Activated CD4-positive, alpha-beta T cell treated with anti-CD3 and anti-CD28 coated beads, Interleukin-2, Interleukin-6, amounts not matched to agents 100 ng/mL and 50 ng/mL, durations not matched to agents 16 hours and 8 hours (primary cell): Measurements from ENCODE around the gene ETS1.

Experiments
- DNase-seq: peaks from one replicate; pipeline ENCODE4 v3.0.0-alpha.2; 2020

ETS1 gene

DNA sequence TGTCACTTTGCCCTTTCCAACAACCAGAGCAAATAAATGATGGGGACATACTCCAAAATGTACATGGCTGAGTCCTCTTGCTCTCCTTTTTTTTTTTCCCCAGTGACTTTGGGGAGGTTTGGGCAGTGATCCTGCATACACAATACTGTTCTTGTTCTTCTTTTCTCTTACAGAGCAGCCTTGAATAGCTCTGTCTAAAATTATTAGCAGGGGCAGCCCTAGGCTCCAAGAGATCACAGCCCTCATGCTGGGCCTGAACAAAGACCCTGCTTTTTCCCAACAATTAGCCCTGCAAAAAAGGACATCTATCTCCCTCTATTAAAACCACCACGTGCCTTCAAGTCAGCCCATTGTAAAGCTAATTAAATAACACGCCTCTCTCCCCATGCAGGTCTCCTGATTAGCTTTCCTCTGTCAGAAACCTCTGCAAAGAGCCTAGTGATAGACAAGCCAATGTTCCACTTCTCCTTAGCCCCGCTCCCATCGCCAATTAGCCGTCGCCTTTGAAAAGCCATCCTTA lies 54.7 kb downstream of the ETS1 start:
- no peak for DNase-seq

- no peak for DNase-seq
Observed at GRCh38 chr11:128532016-128532571, 55.3 kb downstream of the ETS1 start.

DNA sequence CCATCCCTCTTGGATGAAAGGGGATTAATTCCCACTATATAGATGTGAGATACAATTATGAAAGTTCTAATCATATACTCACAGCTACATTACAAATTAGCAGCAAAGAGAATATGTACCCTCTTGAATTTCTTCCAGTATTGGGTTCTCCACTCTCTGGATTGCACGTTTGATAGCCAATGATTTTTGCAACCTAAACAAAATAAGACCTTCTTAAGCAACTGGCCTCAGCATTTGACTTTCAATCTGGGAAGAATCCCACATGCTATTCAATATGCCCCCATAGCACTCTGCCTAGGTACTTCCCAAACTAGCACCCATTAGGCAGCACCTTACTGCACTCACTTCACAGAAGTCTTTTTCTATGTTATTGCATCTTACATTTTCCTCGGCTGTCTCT lies 55.8 kb downstream of the ETS1 start:
- DNase-seq: no peak

GRCh38 chr11:128530118-128531074 lies 57.0 kb downstream of the ETS1 start:
- DNase-seq: no peak

DNA sequence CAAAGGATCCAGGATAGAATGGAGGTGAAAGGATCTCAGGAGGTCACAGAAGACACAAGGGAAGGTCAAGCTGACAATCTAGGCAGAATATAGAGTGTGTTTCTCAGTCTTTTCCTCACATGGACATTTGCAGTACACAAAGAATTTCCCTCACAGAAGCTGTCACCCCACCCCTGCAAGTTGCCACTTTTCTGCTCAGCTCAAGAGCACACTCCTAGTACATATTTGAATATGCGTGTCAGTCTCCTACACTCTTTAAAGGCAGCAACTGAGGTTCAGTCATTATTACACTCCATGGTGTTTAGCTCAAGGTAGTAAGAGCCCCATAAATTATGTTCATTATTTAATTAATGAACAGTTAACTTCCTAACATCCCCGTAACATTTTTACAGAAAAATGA lies 59.1 kb downstream of the ETS1 start:
- no peak for DNase-seq

DNA sequence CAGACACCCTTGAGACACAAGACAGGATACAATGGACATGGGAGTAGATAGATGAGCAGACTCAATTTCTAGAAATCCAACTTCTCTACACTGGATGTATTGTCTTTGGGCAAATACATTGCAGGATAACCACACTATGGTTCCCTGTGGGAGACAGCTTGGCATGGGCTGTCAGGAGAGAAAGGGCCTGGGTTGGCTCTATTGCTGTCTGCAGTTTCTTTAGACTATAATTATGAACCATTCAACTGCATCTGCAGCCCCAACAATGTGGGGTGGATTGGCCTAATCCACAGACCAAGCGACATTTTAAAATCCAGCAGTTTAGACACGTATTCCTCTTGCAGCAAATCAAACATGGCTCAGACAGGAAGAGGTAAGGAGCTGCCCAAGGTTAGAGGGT lies 60.3 kb downstream of the ETS1 start:
- no peak for DNase-seq

- DNase-seq: peak; percentile 86
Observed at GRCh38 chr11:128525411-128526243, 61.7 kb downstream of the ETS1 start.

- no peak for DNase-seq
Observed at GRCh38 chr11:128524172-128524571, 63.2 kb downstream of the ETS1 start.

DNA sequence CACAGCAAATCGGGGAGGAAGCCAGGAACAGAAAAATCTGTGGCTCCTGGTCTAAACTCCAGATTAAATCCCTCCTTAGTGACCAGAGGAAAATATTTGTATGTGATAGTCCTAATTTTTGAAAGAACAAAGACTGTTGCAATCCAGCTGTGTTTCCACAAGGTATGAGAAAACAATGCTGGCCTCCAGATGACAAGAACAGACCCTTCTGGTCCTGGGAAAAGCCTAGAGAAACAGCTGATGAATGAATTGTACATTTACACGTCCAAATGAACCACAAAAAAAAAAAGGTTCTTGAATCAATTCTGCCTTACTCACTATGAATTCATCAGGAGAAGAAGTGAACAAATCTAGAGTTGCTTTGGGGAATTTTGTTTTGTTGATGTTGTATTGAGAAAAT lies 63.7 kb downstream of the ETS1 start:
- no peak for DNase-seq

GRCh38 chr11:128522943-128523518 lies 64.3 kb downstream of the ETS1 start:
- DNase-seq: peak; percentile 70

DNA sequence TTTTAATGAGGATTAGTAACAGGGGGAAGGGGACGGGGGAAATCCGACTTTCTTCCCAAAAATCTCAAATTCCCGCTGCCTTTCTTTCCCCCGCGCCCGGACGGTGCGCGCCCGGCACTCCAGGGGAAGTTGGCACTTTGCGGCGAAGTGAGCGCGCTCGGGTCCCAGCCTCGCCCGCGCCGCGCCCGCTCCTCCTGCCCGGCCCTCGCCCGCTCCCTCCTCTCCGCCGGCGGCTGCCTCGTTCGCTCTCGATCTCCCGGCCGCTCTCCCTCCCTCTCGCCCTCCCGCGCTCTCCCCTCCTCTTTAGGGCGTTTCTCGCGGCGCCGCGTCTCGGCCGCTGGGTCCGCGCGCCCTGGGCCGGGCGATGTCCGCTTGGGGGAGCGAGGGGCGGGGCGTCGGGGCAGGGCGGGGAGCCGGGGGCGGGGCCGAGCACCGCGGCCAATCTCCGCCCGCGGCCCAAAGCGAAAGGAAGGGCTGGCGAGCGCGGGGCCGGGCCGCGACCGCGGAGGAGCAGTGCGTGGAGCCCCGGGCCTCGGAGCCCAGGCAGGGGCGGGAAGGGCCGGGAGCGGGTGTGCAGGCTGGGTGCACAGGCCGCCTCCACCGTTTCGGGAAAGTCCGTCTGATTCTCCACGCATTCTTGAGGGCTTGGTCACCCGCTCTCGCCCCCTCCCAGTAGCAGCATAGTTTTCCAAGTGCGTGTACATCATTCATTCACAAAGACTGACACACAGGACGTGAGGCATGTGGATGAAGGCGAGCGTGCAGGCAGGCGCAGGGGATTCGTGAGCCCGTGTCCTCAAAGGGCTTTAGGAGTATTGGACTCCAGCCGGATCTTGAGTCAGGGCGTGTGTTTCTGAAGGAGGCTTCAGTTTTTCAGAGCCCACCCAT lies 65.1 kb downstream of the ETS1 start:
- DNase-seq: peak; percentile 97

GRCh38 chr11:128521682-128522054 lies 65.7 kb downstream of the ETS1 start:
- no peak for DNase-seq

- no peak for DNase-seq
Observed at GRCh38 chr11:128520888-128521681, 66.3 kb downstream of the ETS1 start.

DNA sequence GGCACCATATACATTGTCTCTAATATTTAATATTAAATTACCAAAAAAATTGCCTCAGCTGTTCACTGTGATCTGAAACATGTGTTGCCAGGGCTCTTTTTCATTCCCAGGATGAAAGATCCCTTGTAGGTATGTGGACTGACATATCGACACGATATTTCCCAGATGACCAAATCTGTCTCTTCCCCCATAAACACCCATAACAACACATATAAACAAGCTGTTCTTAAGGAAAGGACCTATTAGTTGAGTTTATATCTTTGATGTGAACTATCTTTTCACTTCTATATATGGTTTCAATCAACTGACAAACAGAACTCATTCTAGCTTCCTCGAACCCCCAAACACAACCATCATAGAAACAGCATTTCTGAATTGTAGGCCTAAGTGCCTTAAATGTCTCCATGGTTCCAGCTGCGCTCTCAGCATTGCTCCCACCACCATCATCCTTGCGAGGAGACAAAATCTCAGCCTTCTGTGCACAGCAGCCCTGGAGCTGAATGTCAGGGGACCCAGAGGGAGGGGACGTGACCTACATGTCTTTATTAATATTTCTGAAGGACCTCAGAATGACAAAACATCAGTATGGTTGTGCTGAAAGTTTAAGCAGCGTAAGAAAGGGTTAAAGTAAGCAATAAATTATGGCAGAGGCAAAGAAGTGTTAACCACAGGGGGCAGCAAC lies 67.0 kb downstream of the ETS1 start:
- no peak for DNase-seq

GRCh38 chr11:128519338-128519737 lies 68.0 kb downstream of the ETS1 start:
- DNase-seq: peak; percentile 49

DNA sequence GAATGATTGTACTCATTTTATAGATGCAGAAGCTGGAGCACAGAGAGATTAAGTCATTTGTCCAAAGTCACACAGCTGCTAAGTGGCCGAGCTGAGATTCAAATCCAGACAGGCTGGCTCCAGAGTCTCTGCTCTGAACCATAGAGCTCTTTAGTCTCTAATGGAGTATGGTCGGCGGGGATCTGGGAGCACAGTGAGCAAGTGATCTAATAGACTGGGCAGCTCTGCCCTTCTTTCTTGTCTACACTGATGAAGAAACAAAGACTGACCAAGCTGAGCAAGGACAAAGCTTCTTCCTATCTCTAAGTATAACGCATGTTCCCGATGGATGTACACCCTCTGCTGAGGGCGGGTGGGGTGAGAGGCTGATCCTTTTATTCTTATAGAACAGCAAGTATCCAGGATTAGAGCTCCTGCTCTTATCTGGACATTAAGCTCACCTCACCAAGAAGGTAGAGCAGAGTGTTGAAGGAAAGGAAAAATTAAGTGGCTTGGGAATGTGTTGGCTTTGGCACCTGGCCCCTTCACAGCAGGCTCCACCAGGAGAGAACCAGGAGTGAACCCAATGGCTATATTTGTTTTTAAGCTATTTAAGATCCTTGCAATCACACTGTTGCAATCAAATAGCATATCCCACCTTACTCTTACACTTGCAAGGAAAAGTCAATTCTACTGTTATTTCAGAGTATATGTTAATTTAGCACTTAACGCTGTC lies 68.7 kb downstream of the ETS1 start:
- DNase-seq: peak; percentile 30

- DNase-seq: peak; percentile 39
Observed at GRCh38 chr11:128517451-128518230, 69.7 kb downstream of the ETS1 start.

DNA sequence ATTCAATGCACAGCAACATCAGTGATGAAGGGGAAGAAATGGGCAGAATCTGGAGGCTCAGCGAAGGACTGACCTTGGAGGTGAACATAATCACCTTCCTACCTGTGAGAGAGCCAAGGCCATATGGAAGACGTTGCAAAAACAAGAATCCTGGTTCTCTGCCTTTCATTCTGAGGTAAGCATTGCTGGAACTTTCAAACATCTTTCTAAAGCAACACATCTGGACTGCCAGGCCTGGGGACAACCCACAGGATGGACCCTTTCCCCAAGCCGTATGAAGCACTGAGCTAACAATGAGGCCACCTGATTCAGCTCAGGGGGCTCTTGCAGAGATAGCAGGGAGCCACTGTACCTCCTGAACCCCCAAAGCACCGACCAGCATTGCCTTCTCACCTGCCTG lies 70.5 kb downstream of the ETS1 start:
- DNase-seq: peak; percentile 18
